ENCODE measurements around the gene NBPF3.
"Not testable (repeated sequence)": the region's sequence is repeated elsewhere in the genome, so short reads cannot be mapped to it uniquely, and the experiment has no call there.

NBPF3 gene

DNA sequence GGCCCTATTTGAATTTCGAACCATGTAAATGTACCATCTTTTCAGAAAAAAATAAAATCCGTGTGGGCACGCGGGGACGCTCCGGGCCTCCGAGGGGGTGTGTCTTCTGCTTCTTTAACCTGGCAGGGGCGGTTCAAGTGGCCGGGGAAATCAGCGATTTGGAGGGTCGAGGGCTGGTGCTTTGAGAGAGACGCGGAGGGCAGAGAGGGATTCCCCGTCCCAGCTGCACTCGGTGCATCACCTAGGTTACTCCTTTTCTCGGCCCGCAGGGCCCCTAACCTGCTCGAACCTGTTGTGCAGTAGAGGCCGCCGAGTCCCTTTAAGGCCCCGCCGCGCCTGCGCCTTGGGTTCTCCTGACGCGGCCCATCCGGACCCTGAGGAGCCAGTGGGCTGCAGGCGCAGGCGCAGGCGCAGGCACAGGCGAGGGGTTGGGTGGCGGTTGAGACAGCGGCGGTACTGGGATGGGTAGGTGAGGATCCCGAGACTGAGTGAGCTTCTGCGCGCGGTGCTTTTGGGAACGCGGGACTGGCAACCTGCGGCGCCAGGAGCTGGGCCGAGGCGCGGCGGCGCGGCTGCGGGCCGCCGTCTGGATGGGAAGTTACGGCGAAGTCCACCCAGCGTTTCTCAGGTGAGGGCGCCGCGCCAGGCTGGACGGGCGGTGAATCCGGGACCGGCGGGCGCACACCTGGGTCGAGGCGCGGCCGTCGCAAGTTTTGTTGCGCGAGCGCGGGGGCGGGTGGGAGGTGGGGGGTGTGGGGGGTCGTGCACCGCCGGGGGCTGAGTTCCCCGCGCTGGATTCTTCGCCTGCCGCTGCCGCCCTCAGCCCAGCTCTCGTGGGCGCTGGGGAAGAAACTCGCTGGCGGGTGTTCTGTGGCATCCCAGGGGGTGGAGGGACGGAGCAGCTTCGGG is at the start of gene NBPF3:
TSS of gene NBPF3 (plus strand) at position 417 of the 909 bp plus-strand sequence. CDS start 4,950 bp downstream, outside the sequence.
- ChIA-PET CTCF (interaction anchor here (1.0 to 1.2 kb wide), 2 partner anchors 11 to 70 kb away, joined by 3 read pairs; no protein-coding TSS in a partner anchor), POLR2A (interaction anchor here (0.6 kb wide), 1 partner anchor 114 kb away, joined by 3 read pairs; no protein-coding TSS in a partner anchor)
- peak; percentile 28 for DNase-seq (ENCODE audit: low read depth, low spot score)
- TF ChIP-seq, protein P1, sequence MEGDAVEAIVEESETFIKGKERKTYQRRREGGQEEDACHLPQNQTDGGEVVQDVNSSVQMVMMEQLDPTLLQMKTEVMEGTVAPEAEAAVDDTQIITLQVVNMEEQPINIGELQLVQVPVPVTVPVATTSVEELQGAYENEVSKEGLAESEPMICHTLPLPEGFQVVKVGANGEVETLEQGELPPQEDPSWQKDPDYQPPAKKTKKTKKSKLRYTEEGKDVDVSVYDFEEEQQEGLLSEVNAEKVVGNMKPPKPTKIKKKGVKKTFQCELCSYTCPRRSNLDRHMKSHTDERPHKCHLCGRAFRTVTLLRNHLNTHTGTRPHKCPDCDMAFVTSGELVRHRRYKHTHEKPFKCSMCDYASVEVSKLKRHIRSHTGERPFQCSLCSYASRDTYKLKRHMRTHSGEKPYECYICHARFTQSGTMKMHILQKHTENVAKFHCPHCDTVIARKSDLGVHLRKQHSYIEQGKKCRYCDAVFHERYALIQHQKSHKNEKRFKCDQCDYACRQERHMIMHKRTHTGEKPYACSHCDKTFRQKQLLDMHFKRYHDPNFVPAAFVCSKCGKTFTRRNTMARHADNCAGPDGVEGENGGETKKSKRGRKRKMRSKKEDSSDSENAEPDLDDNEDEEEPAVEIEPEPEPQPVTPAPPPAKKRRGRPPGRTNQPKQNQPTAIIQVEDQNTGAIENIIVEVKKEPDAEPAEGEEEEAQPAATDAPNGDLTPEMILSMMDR (IDR thresholded peaks at IDR 0.05; ENCODE audit: insufficient read depth, low read length, missing control alignments), result no peak
- H3K4me3 ChIP-seq (ENCODE audit: low read depth, low read length), result peak within 1 kb of the TSS; percentile 72

DNA sequence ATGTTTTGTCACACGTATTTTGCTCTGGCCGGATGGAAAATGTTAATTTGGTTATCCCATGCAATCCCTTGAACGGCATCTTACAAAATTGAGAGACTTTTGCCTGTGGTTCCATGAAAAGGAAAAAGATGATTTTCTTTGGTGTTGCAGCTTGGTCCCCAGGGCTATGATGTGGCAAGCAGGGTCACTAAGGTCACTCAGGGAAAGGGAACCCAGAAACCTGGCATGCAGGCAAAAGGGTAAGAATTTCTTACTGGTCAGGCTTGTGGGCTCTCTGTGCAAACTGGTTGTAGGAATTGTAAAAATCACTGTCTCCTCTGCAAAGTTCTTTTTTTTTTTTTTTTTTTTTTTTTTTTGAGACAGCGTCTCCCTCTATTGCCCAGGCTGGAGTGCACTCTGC is 48.4 kb upstream of the NBPF3 start:
- ChIA-PET CTCF (interaction anchor here (1.0 kb wide), 1 partner anchor 268 kb away, joined by 3 read pairs; no protein-coding TSS in a partner anchor), POLR2A (no interaction called here)
- H3K4me3 ChIP-seq (ENCODE audit: low read depth, low read length), result no peak overlapping the region
- DNase-seq (ENCODE audit: low read depth, low spot score), result no peak
- TF ChIP-seq, protein P1 (IDR thresholded peaks at IDR 0.05; ENCODE audit: insufficient read depth, low read length, missing control alignments), result no peak

- H3K4me3 ChIP-seq (ENCODE audit: low read depth, low read length), result no peak overlapping the region
- CTCF ChIA-PET, result interaction anchor here (1.0 to 2.1 kb wide), 2 partner anchors 21 to 266 kb away, joined by 3 to 8 read pairs; no protein-coding TSS in a partner anchor
- TF ChIP-seq, protein P1 (IDR thresholded peaks at IDR 0.05; ENCODE audit: insufficient read depth, low read length, missing control alignments), result no peak
- POLR2A ChIA-PET, result no interaction called here
- DNase-seq (ENCODE audit: low read depth, low spot score), result no peak
These were observed 47.2 kb upstream of the NBPF3 start for GRCh38 chr1:21392587-21393263.

DNA sequence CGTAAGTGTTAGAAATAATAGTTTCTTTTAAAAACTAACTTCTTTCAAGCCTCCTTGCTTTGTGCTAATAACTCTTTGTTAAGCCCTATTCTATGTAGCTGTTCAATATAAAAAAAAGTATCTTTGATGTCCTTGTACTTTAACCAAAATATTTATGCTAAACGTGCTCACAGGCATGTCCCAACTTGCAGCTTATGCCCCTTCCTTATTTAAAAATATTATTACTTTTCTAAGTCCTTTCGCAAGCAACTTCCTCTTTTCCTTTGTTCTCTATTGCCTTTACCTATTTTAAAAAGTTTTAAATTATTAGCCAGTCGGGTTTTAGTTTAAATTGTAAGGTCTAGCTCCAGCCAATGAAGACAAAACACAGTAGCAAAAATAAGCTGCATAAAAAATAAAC is 43.4 kb upstream of the NBPF3 start:
- ChIA-PET CTCF (no interaction called here), POLR2A (no interaction called here)
- H3K4me3 ChIP-seq (ENCODE audit: low read depth, low read length), result no peak overlapping the region
- no peak for DNase-seq (ENCODE audit: low read depth, low spot score)
- TF ChIP-seq, protein P1 (IDR thresholded peaks at IDR 0.05; ENCODE audit: insufficient read depth, low read length, missing control alignments), result no peak

- H3K4me3 ChIP-seq (ENCODE audit: low read depth, low read length), result no peak overlapping the region
- CTCF ChIA-PET, result no interaction called here
These were observed 42.1 kb upstream of the NBPF3 start for GRCh38 chr1:21397813-21398188.

DNA sequence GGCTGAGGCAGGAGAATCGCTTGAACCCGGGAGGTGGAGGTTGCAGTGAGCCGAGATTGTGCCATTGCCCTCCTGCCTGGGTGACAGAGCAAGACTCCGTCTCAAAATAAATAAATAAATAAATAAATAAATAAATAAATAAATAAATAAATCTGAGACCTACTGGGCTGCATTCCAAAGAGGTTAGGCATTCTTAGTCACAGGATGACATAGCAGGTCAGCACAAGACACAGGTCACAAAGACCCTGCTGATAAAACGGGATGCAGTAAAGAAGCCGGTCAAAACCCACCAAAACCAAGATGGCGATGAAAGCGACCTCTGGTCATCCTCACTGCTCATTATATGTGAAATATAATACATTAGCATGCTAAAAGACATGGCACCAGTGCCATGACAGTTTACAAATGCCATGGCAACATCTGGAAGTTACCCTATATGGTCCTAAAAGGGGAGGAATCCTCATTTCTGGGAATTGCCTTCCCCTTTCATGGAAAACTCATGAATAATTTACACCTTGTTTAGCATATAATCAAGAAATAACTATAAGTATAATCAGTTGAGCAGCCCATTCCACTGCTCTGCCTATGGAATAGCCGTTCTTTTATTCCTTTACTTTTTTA is 38.1 kb upstream of the NBPF3 start:
- CTCF ChIA-PET; H3K4me3 ChIP-seq (ENCODE audit: low read depth, low read length); POLR2A ChIA-PET; DNase-seq (ENCODE audit: low read depth, low spot score): not testable (repeated sequence)

More at GRCh38 chr1:21397813-21398188, 42.1 kb upstream of the NBPF3 start:
- POLR2A ChIA-PET, result no interaction called here
- no peak for DNase-seq (ENCODE audit: low read depth, low spot score)
- TF ChIP-seq, protein P1 (IDR thresholded peaks at IDR 0.05; ENCODE audit: insufficient read depth, low read length, missing control alignments), result no peak

Data from AG04449 (cell line).